Endothelial cell of umbilical vein (primary cell): Measurements from ENCODE around the gene SNX3. TPM values are rescaled to one million over a fixed set of nuclear protein-coding genes. Genes with fewer than 3 reads are reported as not detected.
"Not testable (repeated sequence)": the region's sequence is repeated elsewhere in the genome, so short reads cannot be mapped to it uniquely, and the experiment has no call there.

ENCODE experiments used
- BruUV-seq: library from RNA; stranded (reverse); fragments of 400-500 nt; replicated peaks from 2 replicates; lab custom pipeline; 2021; lab: Mats Ljungman, UMichigan
- CTCF ChIA-PET: fragments of 300-600, 350-600 bp; sonication (Branson Sonifier 250); formaldehyde crosslinking; loops from one replicate; lab custom pipeline; 2021; ENCODE audit warnings: antibody characterized with exemption, inconsistent platforms; lab: Charles Lee
- POLR2A ChIA-PET: fragments of 300-600, 350-600 bp; sonication (Branson Sonifier 250); formaldehyde crosslinking; loops from one replicate; lab custom pipeline; 2021; ENCODE audit warnings: antibody characterized with exemption, inconsistent platforms; lab: Charles Lee
- DNase-seq: peaks from one replicate; pipeline ENCODE4 v3.0.0-alpha.2; 2011; ENCODE audit warnings: low read depth, low spot score
- FAIRE-seq: peaks from 2 replicates; lab custom pipeline; 2011; peaks lifted over from hg19 to GRCh38; lab: Jason Lieb, UNC
- H2AFZ ChIP-seq: 2 replicates; pipeline ENCODE4 v1.6.0; 2012; ENCODE audit warnings: low read depth, low read length, control low read depth, inconsistent platforms
- H3K27ac ChIP-seq: 2 replicates; pipeline ENCODE4 v1.5.1; 2011; ENCODE audit warnings: low read depth, mild to moderate bottlenecking, control low read depth, low read length, moderate library complexity; ENCODE audit not compliant: insufficient read depth
- H3K27me3 ChIP-seq, 2 experiments: 2 replicates each; pipeline versions ENCODE4 v1.6.0 to v1.6.1; 2011; ENCODE audit warnings: low read length in 2 of 2, mixed read lengths in 1 of 2; ENCODE audit not compliant: control insufficient read depth in 2 of 2, insufficient read depth in 2 of 2
- H3K36me3 ChIP-seq, 2 experiments: 2 replicates in 1 of 2; 3 replicates in 1 of 2; pipeline ENCODE4 v1.5.1; 2011; ENCODE audit warnings: low read length in 2 of 2, mild to moderate bottlenecking in 1 of 2, moderate library complexity in 1 of 2; ENCODE audit not compliant: control insufficient read depth in 2 of 2, insufficient read depth in 2 of 2; ENCODE audit errors: extremely low read depth in 1 of 2
- H3K4me1 ChIP-seq: 3 replicates; pipeline ENCODE4 v1.5.1; 2011; ENCODE audit warnings: mild to moderate bottlenecking, low read length; ENCODE audit not compliant: control insufficient read depth, insufficient read depth; ENCODE audit errors: extremely low read depth
- H3K4me2 ChIP-seq: 2 replicates; pipeline ENCODE4 v1.6.1; 2011; ENCODE audit warnings: low read length, control low read depth, mixed read lengths; ENCODE audit not compliant: insufficient read depth
- H3K4me3 ChIP-seq, 3 experiments: fragments of 200-600 bp in 1 of 3; sonication (generic), shearing (Covaris generic) in 1 of 3; replicated peaks in 1 of 3; 2 replicates each; pipeline ENCODE4 v1.5.1; 2011 to 2016; ENCODE audit warnings: control low read depth in 3 of 3, low read length in 3 of 3, mild to moderate bottlenecking in 2 of 3, inconsistent platforms in 1 of 3, low read depth in 1 of 3, moderate library complexity in 1 of 3; ENCODE audit not compliant: insufficient read depth in 1 of 3
- H3K79me2 ChIP-seq: 2 replicates; pipeline ENCODE4 v1.6.0; 2012; ENCODE audit warnings: low read length, inconsistent platforms; ENCODE audit not compliant: control insufficient read depth, insufficient read depth
- H3K9ac ChIP-seq: replicated peaks from 2 replicates; pipeline ENCODE3; 2011; ENCODE audit warnings: low read length, control low read depth; ENCODE audit not compliant: insufficient read depth; ENCODE audit errors: extremely low read depth
- H3K9me1 ChIP-seq: replicated peaks from 3 replicates; pipeline ENCODE4 v1.6.0; 2011; ENCODE audit warnings: mild to moderate bottlenecking, low read length; ENCODE audit not compliant: control insufficient read depth, insufficient read depth; ENCODE audit errors: extremely low read depth
- H3K9me3 ChIP-seq: replicated peaks from 2 replicates; pipeline ENCODE4 v1.5.1; 2012; ENCODE audit warnings: low read length, inconsistent platforms; ENCODE audit not compliant: control insufficient read depth, insufficient read depth
- H4K20me1 ChIP-seq: replicated peaks from 2 replicates; pipeline ENCODE3; 2011; ENCODE audit warnings: mild to moderate bottlenecking, low read length; ENCODE audit not compliant: control insufficient read depth, insufficient read depth; ENCODE audit errors: extremely low read depth
- CTCF ChIP-seq, 2 donors: IDR thresholded peaks; 1 replicate in 1 of 2; 2 replicates in 1 of 2; pipeline ENCODE4 v1.5.1; 2011; ENCODE audit warnings: low read length in 2 of 2, mild to moderate bottlenecking in 2 of 2, moderate library complexity in 2 of 2, control low read depth in 1 of 2, inconsistent platforms in 1 of 2, low read depth in 1 of 2; ENCODE audit not compliant: insufficient read depth in 1 of 2; ENCODE audit errors: extremely low read depth in 1 of 2
- FOS ChIP-seq: IDR thresholded peaks from 2 replicates; pipeline ENCODE4 v1.6.1; 2011; ENCODE audit warnings: mild to moderate bottlenecking, low read length, moderate library complexity, borderline replicate concordance; ENCODE audit not compliant: insufficient read depth
- JUN ChIP-seq: IDR thresholded peaks from 2 replicates; pipeline ENCODE4 v1.6.1; 2011; ENCODE audit warnings: borderline replicate concordance, low read depth; ENCODE audit not compliant: insufficient read length, insufficient read depth
- MYC ChIP-seq: IDR thresholded peaks from one replicate; pipeline ENCODE4 v1.6.1; 2011; ENCODE audit warnings: mild to moderate bottlenecking, low read depth, low read length
- POLR2A ChIP-seq: IDR thresholded peaks from 2 replicates; pipeline ENCODE4 v1.6.1; 2012; ENCODE audit warnings: low read depth, mild to moderate bottlenecking, control low read depth, low read length
- POLR2AphosphoS5 ChIP-seq: IDR thresholded peaks from 2 replicates; pipeline ENCODE4 v1.6.1; 2012; ENCODE audit warnings: low read depth, mild to moderate bottlenecking, control low read depth, low read length, moderate library complexity; ENCODE audit not compliant: insufficient read depth
- dilution Hi-C: fragments of 300-500 bp; cut with MboI; formaldehyde crosslinking; loops from one replicate; pipeline ENCODE4 v1.15.0; 2019; ENCODE audit warnings: low sequenced_read_pairs; ENCODE audit not compliant: extremely low pct_ligation_motif_present
- intact Hi-C: fragments of 100-400 bp; cut with micrococcal nuclease; formaldehyde crosslinking; loops from one replicate; pipeline ENCODE4 v1.10.0; 2022
- polyA plus RNA-seq, 4 experiments: library from polyadenylated mRNA; depleted of rRNA in 3 of 4; stranded (reverse) in 3 of 4; unstranded in 1 of 4; fragments of >200 nt; gene quantifications; 2 replicates each; pipeline versions ENCODE4 v1.2.1 to v1.2.3, GENCODE V29; 2011 to 2012; ENCODE audit warnings: missing spikeins in 1 of 4
- total RNA-seq: library from RNA; stranded (reverse); gene quantifications from 2 replicates; pipeline ENCODE4 v1.2.3, GENCODE V29; 2021

SNX3 gene
- total and polyA plus RNA-seq, 2 donors (not counting 3 experiments of a cell fraction or from before 2014, with no cell fraction given) = 155 to 281 TPM

GRCh38 chr6:108309844-108310243 lies 49.0 kb upstream of the SNX3 start:
- FAIRE-seq (no peak), DNase-seq (no peak)
- no peak overlapping the region for H3K4me2 ChIP-seq
- no peaks in the 10 kb centered on the region for H3K79me2 ChIP-seq
- dilution Hi-C loops = no loop called here
- no peak overlapping the region for H3K4me3 ChIP-seq
- BruUV-seq = no TSS peak
- no peak overlapping the region for H3K9ac ChIP-seq
- intact Hi-C loops = no loop called here
- no peaks in the 10 kb centered on the region for H3K9me1 ChIP-seq
- no peaks in the 10 kb centered on the region for H3K4me1 ChIP-seq
- H3K9me3 ChIP-seq = no peaks in the 10 kb centered on the region
- ChIA-PET POLR2A (no interaction called here), CTCF (interaction anchor here (1.2 to 2.6 kb wide), 2 partner anchors 18 to 182 kb away, joined by 3 to 12 read pairs; no protein-coding TSS in a partner anchor)
- no peak overlapping the region for H3K27ac ChIP-seq
- TF ChIP-seq FOS (no peak), CTCF (IDR thresholded peaks at IDR 0.05; ENCODE audit: extremely low read depth in 1 of 2, insufficient read depth in 1 of 2, low read depth in 1 of 2, low read length in 2 of 2) (no peak), POLR2AphosphoS5 (no peak), POLR2A (no peak), JUN (no peak), MYC (no peak)
- no peaks in the 10 kb centered on the region for H3K36me3 ChIP-seq
- H2AFZ ChIP-seq = no peak overlapping the region
- H4K20me1 ChIP-seq = no peaks in the 10 kb centered on the region
- no peaks in the 10 kb centered on the region for H3K27me3 ChIP-seq

GRCh38 chr6:108308641-108309040 lies 47.8 kb upstream of the SNX3 start:
- dilution Hi-C loops, H3K9me1 ChIP-seq, H3K79me2 ChIP-seq, H4K20me1 ChIP-seq, FAIRE-seq, H3K27ac ChIP-seq, H3K9me3 ChIP-seq, H3K4me2 ChIP-seq, H3K4me3 ChIP-seq, BruUV-seq, H2AFZ ChIP-seq, H3K36me3 ChIP-seq, H3K9ac ChIP-seq, H3K27me3 ChIP-seq, POLR2A ChIA-PET, DNase-seq, H3K4me1 ChIP-seq, intact Hi-C loops: not testable (repeated sequence)
- CTCF ChIA-PET = interaction anchor here (1.0 to 2.6 kb wide), 6 partner anchors 10 to 189 kb away, joined by 3 to 12 read pairs (median 4); no protein-coding TSS in a partner anchor
